Measurements from ENCODE around the gene SLC37A3. TPM values are rescaled to one million over a fixed set of nuclear protein-coding genes. Genes with fewer than 3 reads are reported as not detected.

Gene SLC37A3
- total and polyA plus RNA-seq, 2 donors (not counting 3 experiments of a cell fraction or from before 2014, with no cell fraction given): 32.7 to 59.7 TPM

DNA sequence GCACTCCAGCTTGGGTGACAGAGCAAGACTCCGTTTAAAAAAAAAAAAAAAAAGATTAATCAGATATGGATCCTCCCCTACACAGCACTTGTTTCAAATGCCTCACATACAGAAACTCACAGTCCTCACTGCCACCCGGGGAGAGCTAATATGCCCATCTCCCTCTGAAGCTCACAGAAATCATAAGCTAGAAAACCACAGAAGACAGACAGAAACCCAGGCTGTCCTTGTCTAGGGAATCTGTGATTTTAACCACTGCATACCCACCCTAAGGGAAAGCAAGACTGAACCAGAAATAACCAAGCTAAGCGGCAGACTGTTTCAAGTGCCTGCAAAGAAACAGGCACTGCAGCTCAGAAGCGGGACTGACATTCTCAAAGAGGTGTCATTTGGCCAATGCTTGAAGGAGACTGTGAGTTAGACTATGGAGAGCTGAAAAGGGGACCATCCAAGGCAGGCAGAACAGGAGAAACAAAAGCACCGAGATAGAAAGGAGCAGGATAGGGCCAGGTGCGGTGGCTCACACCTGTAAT, 37.6 kb downstream of the SLC37A3 start:
- CTCF ChIA-PET: no interaction called here
- no peaks in the 10 kb centered on the region for H3K9me1 ChIP-seq (replicated peaks; ENCODE audit: control insufficient read depth, extremely low read depth, insufficient read depth, low read length)

DNA sequence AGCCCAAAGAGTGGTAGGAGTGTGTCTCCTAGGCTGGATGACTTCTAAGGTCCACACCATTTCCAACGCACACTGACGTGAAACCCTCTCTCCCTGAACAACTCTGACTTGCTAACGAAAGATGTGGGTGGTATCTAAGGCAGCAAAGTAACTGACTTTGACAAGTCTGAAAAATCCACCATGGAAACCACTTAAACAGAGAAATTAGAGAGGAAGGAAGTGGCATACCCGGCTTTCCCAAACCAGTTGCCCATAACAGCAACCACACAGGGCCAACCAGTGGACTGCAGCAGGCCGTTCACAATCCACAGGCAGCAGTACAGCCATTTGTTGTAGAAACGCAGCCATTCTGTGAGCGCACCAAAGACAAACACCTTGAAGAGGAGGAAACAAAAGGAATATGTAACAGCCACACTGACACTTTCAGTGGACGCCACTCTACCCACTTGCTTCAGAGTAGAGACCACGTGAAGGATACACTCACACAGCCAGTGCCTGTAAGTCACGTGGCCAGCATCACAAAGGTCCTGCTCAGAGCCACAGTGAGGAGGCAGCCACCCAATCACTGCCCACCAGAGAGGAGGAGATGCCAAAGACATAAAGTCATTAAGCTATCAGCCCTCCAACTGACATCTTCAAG, 39.8 kb downstream of the SLC37A3 start:
- intact Hi-C loops (cut with micrococcal nuclease): no loop called here

More for the DNA sequence above, 37.6 kb downstream of the SLC37A3 start:
- no peak for TF ChIP-seq GATA2 (IDR thresholded peaks at IDR 0.05; ENCODE audit: insufficient read depth, insufficient read length, low read depth, low read length)
- no peak for TF ChIP-seq JUN (IDR thresholded peaks at IDR 0.05; ENCODE audit: borderline replicate concordance, insufficient read depth, insufficient read length, low read depth)
- TF ChIP-seq MYC (IDR thresholded peaks at IDR 0.05; ENCODE audit: low read depth, low read length): no peak
- no peak for TF ChIP-seq POLR2AphosphoS5 (IDR thresholded peaks at IDR 0.05; ENCODE audit: insufficient read depth, low read depth, low read length)
- Histone ChIP-seq H3K27ac (ENCODE audit: insufficient read depth, low read depth, low read length) (no peak overlapping the region), H3K4me2 (ENCODE audit: insufficient read depth, low read length) (no peak overlapping the region), H3K27me3 (ENCODE audit: control insufficient read depth in 2 of 2, insufficient read depth in 2 of 2, low read length in 2 of 2) (no peaks in the 10 kb centered on the region), H3K9ac (replicated peaks; ENCODE audit: extremely low read depth, insufficient read depth, low read length) (no peak overlapping the region), H2AFZ (ENCODE audit: low read depth, low read length) (no peak overlapping the region), H3K9me3 (replicated peaks; ENCODE audit: control insufficient read depth, insufficient read depth, low read length) (no peaks in the 10 kb centered on the region), H4K20me1 (replicated peaks; ENCODE audit: control insufficient read depth, extremely low read depth, insufficient read depth, low read length) (no peaks in the 10 kb centered on the region), H3K4me1 (ENCODE audit: control insufficient read depth, extremely low read depth, insufficient read depth, low read length) (no peaks in the 10 kb centered on the region), H3K36me3 (ENCODE audit: control insufficient read depth in 2 of 2, extremely low read depth in 1 of 2, insufficient read depth in 2 of 2, low read length in 2 of 2) (peaks cover 0 to 6% of the 10 kb centered on the region in 2 experiments), H3K79me2 (ENCODE audit: control insufficient read depth, insufficient read depth, low read length) (no peaks in the 10 kb centered on the region), H3K4me3 (replicated peaks in 1 of 3; ENCODE audit: insufficient read depth in 1 of 3, low read depth in 1 of 3, low read length in 3 of 3) (no peak overlapping the region)
- no TSS peak for BruUV-seq (replicated peaks)
- no peak for DNase-seq (ENCODE audit: low read depth, low spot score)
- POLR2A ChIA-PET: no interaction called here
- no peak for FAIRE-seq
- dilution Hi-C loops (cut with MboI; ENCODE audit: extremely low pct_ligation_motif_present, low sequenced_read_pairs) (no loop called here), intact Hi-C loops (cut with micrococcal nuclease) (no loop called here)

More for the DNA sequence above, 39.8 kb downstream of the SLC37A3 start:
- H3K27ac ChIP-seq (ENCODE audit: insufficient read depth, low read depth, low read length): no peak overlapping the region
- no peak overlapping the region for H2AFZ ChIP-seq (ENCODE audit: low read depth, low read length)
- H3K9me3 ChIP-seq (replicated peaks; ENCODE audit: control insufficient read depth, insufficient read depth, low read length): no peaks in the 10 kb centered on the region
- dilution Hi-C loops (cut with MboI; ENCODE audit: extremely low pct_ligation_motif_present, low sequenced_read_pairs): no loop called here
- H3K27me3 ChIP-seq (ENCODE audit: control insufficient read depth in 2 of 2, insufficient read depth in 2 of 2, low read length in 2 of 2): no peaks in the 10 kb centered on the region
- no peak overlapping the region for H3K4me2 ChIP-seq (ENCODE audit: insufficient read depth, low read length)
- FAIRE-seq: no peak
- H3K4me3 ChIP-seq (replicated peaks in 1 of 3; ENCODE audit: insufficient read depth in 1 of 3, low read depth in 1 of 3, low read length in 3 of 3): no peak overlapping the region
- H4K20me1 ChIP-seq (replicated peaks; ENCODE audit: control insufficient read depth, extremely low read depth, insufficient read depth, low read length): no peaks in the 10 kb centered on the region
- TF ChIP-seq FOS (IDR thresholded peaks at IDR 0.05; ENCODE audit: borderline replicate concordance, insufficient read depth, low read length): no peak
- TF ChIP-seq EZH2 (IDR thresholded peaks at IDR 0.05; ENCODE audit: borderline replicate concordance, low read depth, low read length, severe bottlenecking): no peak
- no peak for TF ChIP-seq POLR2AphosphoS5 (IDR thresholded peaks at IDR 0.05; ENCODE audit: insufficient read depth, low read depth, low read length)
- TF ChIP-seq, protein P1, sequence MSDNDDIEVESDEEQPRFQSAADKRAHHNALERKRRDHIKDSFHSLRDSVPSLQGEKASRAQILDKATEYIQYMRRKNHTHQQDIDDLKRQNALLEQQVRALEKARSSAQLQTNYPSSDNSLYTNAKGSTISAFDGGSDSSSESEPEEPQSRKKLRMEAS (IDR thresholded peaks at IDR 0.05; ENCODE audit: insufficient read depth, insufficient read length): no peak
- TF ChIP-seq MYC (IDR thresholded peaks at IDR 0.05; ENCODE audit: low read depth, low read length): no peak
- no peak for TF ChIP-seq GATA2 (IDR thresholded peaks at IDR 0.05; ENCODE audit: insufficient read depth, insufficient read length, low read depth, low read length)
- TF ChIP-seq, protein P2, sequence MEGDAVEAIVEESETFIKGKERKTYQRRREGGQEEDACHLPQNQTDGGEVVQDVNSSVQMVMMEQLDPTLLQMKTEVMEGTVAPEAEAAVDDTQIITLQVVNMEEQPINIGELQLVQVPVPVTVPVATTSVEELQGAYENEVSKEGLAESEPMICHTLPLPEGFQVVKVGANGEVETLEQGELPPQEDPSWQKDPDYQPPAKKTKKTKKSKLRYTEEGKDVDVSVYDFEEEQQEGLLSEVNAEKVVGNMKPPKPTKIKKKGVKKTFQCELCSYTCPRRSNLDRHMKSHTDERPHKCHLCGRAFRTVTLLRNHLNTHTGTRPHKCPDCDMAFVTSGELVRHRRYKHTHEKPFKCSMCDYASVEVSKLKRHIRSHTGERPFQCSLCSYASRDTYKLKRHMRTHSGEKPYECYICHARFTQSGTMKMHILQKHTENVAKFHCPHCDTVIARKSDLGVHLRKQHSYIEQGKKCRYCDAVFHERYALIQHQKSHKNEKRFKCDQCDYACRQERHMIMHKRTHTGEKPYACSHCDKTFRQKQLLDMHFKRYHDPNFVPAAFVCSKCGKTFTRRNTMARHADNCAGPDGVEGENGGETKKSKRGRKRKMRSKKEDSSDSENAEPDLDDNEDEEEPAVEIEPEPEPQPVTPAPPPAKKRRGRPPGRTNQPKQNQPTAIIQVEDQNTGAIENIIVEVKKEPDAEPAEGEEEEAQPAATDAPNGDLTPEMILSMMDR (IDR thresholded peaks at IDR 0.05; ENCODE audit: extremely low read depth in 1 of 2, insufficient read depth in 1 of 2, low read depth in 1 of 2, low read length in 2 of 2): no peak
- no peak for TF ChIP-seq JUN (IDR thresholded peaks at IDR 0.05; ENCODE audit: borderline replicate concordance, insufficient read depth, insufficient read length, low read depth)
- no peak for TF ChIP-seq POLR2A (IDR thresholded peaks at IDR 0.05; ENCODE audit: low read depth, low read length)
- BruUV-seq (replicated peaks): no TSS peak
- no peaks in the 10 kb centered on the region for H3K79me2 ChIP-seq (ENCODE audit: control insufficient read depth, insufficient read depth, low read length)
- no peaks in the 10 kb centered on the region for H3K9me1 ChIP-seq (replicated peaks; ENCODE audit: control insufficient read depth, extremely low read depth, insufficient read depth, low read length)
- ChIA-PET CTCF (no interaction called here), POLR2A (no interaction called here)
- no peak overlapping the region for H3K9ac ChIP-seq (replicated peaks; ENCODE audit: extremely low read depth, insufficient read depth, low read length)
- H3K36me3 ChIP-seq (ENCODE audit: control insufficient read depth in 2 of 2, extremely low read depth in 1 of 2, insufficient read depth in 2 of 2, low read length in 2 of 2): peaks cover 0 to 3% of the 10 kb centered on the region in 2 experiments
- DNase-seq (ENCODE audit: low read depth, low spot score): no peak
- H3K4me1 ChIP-seq (ENCODE audit: control insufficient read depth, extremely low read depth, insufficient read depth, low read length): no peaks in the 10 kb centered on the region
